NCI-H1436 (cell line): Measurements from ENCODE around the gene SYNPO.

Source experiments
- DNase-seq: peaks from one replicate; lab custom pipeline; 2025; lab: John Stamatoyannopoulos, UW

SYNPO gene

GRCh38 chr5:150641824-150642566 is 1.5 kb downstream of the SYNPO start:
- no peak for DNase-seq

GRCh38 chr5:150642567-150642927 is 2.1 kb downstream of the SYNPO start:
- no peak for DNase-seq

GRCh38 chr5:150642991-150643710 is 2.7 kb downstream of the SYNPO start:
- DNase-seq: no peak

- no peak for DNase-seq
Observed at GRCh38 chr5:150644058-150644457, 3.6 kb downstream of the SYNPO start.

GRCh38 chr5:150644514-150644913 is 4.1 kb downstream of the SYNPO start:
- DNase-seq: no peak

- no peak for DNase-seq
Observed at GRCh38 chr5:150645070-150645700, 4.7 kb downstream of the SYNPO start.

- DNase-seq: no peak
Observed at GRCh38 chr5:150647275-150648251, 7.1 kb downstream of the SYNPO start.

- no peak for DNase-seq
Observed at GRCh38 chr5:150648294-150649107, 8.0 kb downstream of the SYNPO start.

- DNase-seq: no peak
Observed at GRCh38 chr5:150649108-150650020, 8.9 kb downstream of the SYNPO start.

- DNase-seq: no peak
Observed at GRCh38 chr5:150650021-150651006, 9.9 kb downstream of the SYNPO start.

- DNase-seq: peak; percentile 55
Observed at GRCh38 chr5:150651382-150651781, 10.9 kb downstream of the SYNPO start.

GRCh38 chr5:150651924-150652671 is 11.6 kb downstream of the SYNPO start:
- no peak for DNase-seq

- DNase-seq: no peak
Observed at GRCh38 chr5:150653145-150653761, 12.8 kb downstream of the SYNPO start.

- DNase-seq: no peak
Observed at GRCh38 chr5:150653762-150654556, 13.5 kb downstream of the SYNPO start.

GRCh38 chr5:150655221-150655620 is 14.8 kb downstream of the SYNPO start:
- no peak for DNase-seq
